Aorta (tissue), 5 donors: ENCODE data around the gene LFNG. TPM values are rescaled to one million over a fixed set of nuclear protein-coding genes. Genes with fewer than 3 reads are reported as not detected.
A peak's percentile ranks its signal among the peaks of the same experiment; 100 is the strongest.
"Not testable (repeated sequence)": the region's sequence is repeated elsewhere in the genome, so short reads cannot be mapped to it uniquely, and the experiment has no call there.

Source experiments
- ATAC-seq: fragments of 200-7000 bp; cut with Tn5 transposase; one replicate; pipeline ENCODE4 v1.9.1; 2022; ENCODE audit warnings: moderate library complexity; ENCODE audit not compliant: low FRiP score
- DNase-seq, 2 donors: peaks; one replicate each; pipeline ENCODE4 v3.0.0-alpha.2; 2020
- H3K27ac ChIP-seq, 2 donors: one replicate each; pipeline ENCODE4 v1.5.1; 2013; ENCODE audit warnings: low read length in 2 of 2, mild to moderate bottlenecking in 2 of 2, moderate library complexity in 2 of 2, control low read depth in 1 of 2, inconsistent platforms in 1 of 2, low read depth in 1 of 2
- H3K27me3 ChIP-seq, 2 donors: one replicate each; pipeline ENCODE4 v1.6.1; 2013; ENCODE audit warnings: control low read depth in 1 of 2, low read length in 1 of 2, mild to moderate bottlenecking in 1 of 2, moderate library complexity in 1 of 2; ENCODE audit not compliant: insufficient read depth in 2 of 2, control insufficient read depth in 1 of 2
- H3K36me3 ChIP-seq, 2 donors: one replicate each; pipeline ENCODE4 v1.6.1; 2013; ENCODE audit warnings: control low read depth in 1 of 2, low read length in 1 of 2, mild to moderate bottlenecking in 1 of 2; ENCODE audit not compliant: insufficient read depth in 2 of 2, control insufficient read depth in 1 of 2
- H3K4me1 ChIP-seq, 2 donors: one replicate each; pipeline ENCODE4 v1.6.1; 2013; ENCODE audit warnings: low read length in 2 of 2, control low read depth in 1 of 2, mild to moderate bottlenecking in 1 of 2, moderate library complexity in 1 of 2; ENCODE audit not compliant: insufficient read depth in 2 of 2, control insufficient read depth in 1 of 2
- H3K4me3 ChIP-seq, 2 donors: one replicate each; pipeline ENCODE4 v1.5.1; 2013; ENCODE audit warnings: low read length in 2 of 2, control low read depth in 1 of 2, mild to moderate bottlenecking in 1 of 2
- H3K9me3 ChIP-seq: one replicate; pipeline ENCODE4 v1.6.1; 2013; ENCODE audit warnings: mild to moderate bottlenecking, low read length; ENCODE audit not compliant: control insufficient read depth
- WGBS, 2 donors: extraction: QIAGEN DNeasy Blood & Tissue Kit; methylation state at CpG; one replicate each; pipeline ENCODE4 v1.1.7; 2013; 5-methylcytosine and 5-hydroxymethylcytosine counted together
- intact Hi-C, 2 donors: fragments of 100-400 bp; cut with DNase I; formaldehyde crosslinking; loops; one replicate each; pipeline versions ENCODE4 v1.14.2 to v1.15.0; 2022
- polyA plus RNA-seq, 2 donors: library from polyadenylated mRNA; stranded (reverse); fragments of 200-250 nt; gene quantifications; one replicate each; pipeline ENCODE4 v1.2.3, GENCODE V29; 2013
- total RNA-seq, 2 donors: library from RNA; stranded (reverse); fragmentation: NEBNext Ultra II Directional; extraction: Animal tissue kit (Norgen Biotek cat#: 25700); gene quantifications; one replicate each; pipeline ENCODE4 v1.2.1, GENCODE V29; 2021
- donor health status: healthy with polysubstance abuse.
- donor health status: Bipolar disorder and iron deficiency.
- donor health status: DM: no; HTN: no; CAD: no.
- donor health status: DM: no; HTN: no; CAD: no.
- donor health status: DM: yes; HTN: yes; CAD: no.

The LFNG gene
- total and polyA plus RNA-seq, 4 donors = 2.3 to 30.6 (median 9.9) TPM

DNA sequence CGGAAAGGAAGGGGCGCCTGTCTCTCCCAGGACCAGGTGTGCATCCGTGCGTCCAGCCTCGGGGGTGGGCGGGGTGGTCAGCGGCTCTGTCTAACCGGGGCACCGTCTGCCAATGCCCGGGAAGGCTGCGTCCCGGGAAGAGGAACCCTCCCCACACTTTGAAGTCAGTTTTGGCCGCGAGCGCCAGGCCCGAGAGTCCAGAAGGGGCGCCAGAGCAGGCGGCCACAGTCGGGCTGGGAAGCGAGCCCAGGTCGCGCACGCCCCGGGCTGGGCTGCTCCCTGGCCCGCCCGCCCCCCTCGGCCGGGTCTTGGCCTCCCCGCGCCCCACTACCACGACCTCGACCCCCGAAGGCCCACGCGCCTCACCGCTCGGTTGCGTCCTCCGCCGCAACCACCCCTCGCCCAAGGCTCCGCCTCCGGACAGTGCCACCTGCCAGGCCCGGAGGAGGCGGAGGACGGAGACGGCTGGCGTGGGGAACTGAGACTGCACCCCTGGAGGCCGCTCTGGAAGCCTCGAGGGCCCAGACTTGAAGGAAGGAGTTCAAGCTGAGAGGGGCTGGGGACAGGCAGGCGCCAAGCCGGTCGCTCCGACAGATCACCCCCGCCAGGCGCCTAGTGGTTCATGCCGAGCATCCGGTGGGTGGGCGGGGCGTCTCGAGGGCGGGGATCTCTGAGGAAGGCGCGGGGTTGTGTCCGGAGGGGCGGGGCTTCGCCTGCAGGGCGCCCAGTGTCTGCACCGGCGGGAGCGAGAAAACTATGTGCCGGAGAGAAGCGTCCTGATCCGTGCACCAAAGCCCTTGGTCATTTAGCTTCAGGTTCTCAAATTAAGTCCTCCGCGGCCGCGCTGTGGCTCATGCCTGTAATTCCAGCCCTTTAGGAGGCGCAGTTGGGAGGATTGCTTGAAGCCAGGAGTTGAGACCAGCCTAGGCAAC lies 35.8 kb downstream of the LFNG start, which contains the start of gene BRAT1:
Gene BRAT1, minus strand, starts transcription at position 404 of the 932 bp plus-strand sequence. CDS start 1,093 bp downstream, outside the sequence.
- Histone ChIP-seq H3K9me3 (no peaks in the 10 kb centered on the region), H3K4me3 (peak within 1 kb of the TSS; percentile 79 to 97), H3K36me3 (no peaks in the 10 kb centered on the region), H3K27me3 (no peaks in the 10 kb centered on the region), H3K27ac (peak within 1 kb of the TSS; percentile 47 to 83), H3K4me1 (no peaks in the 10 kb centered on the region)
- peak; percentile 97 for ATAC-seq
- intact Hi-C loops = loop anchor here in 1 of 2 donors (5.0 to 10.0 kb wide), 2 partner anchors 52 to 289 kb away; partner anchors contain the start of gene GNA12
- DNase-seq = peak; percentile 99
- 0 to 1% methylated on average over 59 to 79 of the region's 79 CpGs for WGBS, 2 donors

DNA sequence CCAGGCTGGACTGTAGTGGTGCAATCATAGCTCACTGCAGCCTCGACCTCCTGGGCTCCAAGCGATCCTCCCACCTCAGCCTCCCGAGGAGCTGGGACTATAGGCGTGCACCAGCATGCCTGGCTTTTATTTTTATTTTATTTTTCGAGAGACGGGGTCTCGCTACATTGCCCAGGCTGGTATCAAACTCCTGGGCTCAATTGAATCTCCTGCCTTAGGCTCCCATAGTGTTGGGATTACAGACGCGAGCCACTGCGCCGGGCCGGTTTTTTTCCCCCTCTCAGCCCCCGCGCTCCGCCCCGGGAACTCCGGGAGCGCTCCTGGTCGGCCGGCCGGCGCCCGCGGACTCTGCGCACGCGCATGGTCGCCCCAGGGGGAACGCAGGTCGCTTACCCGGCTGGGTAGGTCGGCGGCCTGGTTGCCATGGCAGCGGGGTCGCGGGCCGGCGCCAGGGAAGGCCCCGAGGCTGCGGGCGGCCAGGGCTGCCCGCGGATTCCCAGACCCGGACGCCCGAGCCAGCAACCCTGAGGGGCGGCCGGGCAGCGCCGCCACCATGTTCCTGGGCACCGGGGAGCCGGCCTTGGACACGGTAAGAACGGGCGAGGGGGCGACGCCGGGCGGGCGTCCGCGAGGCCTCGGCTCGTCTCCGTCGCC lies 39.2 kb downstream of the LFNG start, which contains the start of gene IQCE:
Gene IQCE, plus strand, starts transcription at position 351 of the 654 bp plus-strand sequence. Its CDS starts 203 bp downstream, at position 554.
- ATAC-seq (peak; percentile 94), DNase-seq (peak; percentile 96 to 98)
- H3K9me3 ChIP-seq = no peaks in the 10 kb centered on the region
- H3K4me1 ChIP-seq = no peaks in the 10 kb centered on the region
- no peak within 1 kb of the TSS for H3K27ac ChIP-seq
- intact Hi-C loops = loop anchor here in 1 of 2 donors (5.0 to 10.0 kb wide), 2 partner anchors 49 to 286 kb away; partner anchors contain the start of gene GNA12
- WGBS, 2 donors = 0 to 1% methylated on average over 50 to 66 of the region's 66 CpGs
- no peaks in the 10 kb centered on the region for H3K36me3 ChIP-seq
- H3K4me3 ChIP-seq = peak within 1 kb of the TSS; percentile 88 to 95
- no peaks in the 10 kb centered on the region for H3K27me3 ChIP-seq

GRCh38 chr7:2559283-2559950 lies 39.8 kb downstream of the LFNG start:
- Histone ChIP-seq H3K27ac (no peak overlapping the region), H3K9me3 (no peaks in the 10 kb centered on the region), H3K4me1 (no peaks in the 10 kb centered on the region), H3K27me3 (no peaks in the 10 kb centered on the region), H3K36me3 (no peaks in the 10 kb centered on the region), H3K4me3 (peak overlapping the region; percentile 88 to 95)
- 7 to 9% methylated on average over 42 to 53 of the region's 53 CpGs for WGBS, 2 donors
- no peak for ATAC-seq
- intact Hi-C loops = loop anchor here in 1 of 2 donors (5.0 to 10.0 kb wide), 2 partner anchors 48 to 285 kb away; partner anchors contain the start of gene GNA12
- peak; percentile 47 to 75 for DNase-seq

DNA sequence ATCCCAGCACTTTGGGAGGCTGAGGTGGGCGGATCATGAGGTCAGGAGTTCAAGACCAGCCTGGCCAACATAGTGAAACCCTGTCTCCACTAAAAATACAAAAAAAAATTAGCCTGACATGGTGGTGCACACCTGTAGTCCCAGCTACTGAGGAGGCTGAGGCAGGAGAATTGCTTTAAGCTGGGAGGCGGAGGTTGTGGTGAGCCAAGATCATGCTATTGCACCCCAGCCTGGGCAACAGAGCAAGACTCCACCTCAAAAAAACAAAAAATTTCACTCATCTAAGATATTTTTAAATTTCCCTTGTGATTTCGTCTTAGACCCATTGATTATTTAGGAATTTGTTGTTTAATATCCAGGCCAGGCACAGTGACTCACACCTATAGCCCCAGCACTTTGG lies 44.4 kb downstream of the LFNG start:
- ATAC-seq, DNase-seq, H3K9me3 ChIP-seq, intact Hi-C loops, H3K4me1 ChIP-seq, H3K4me3 ChIP-seq, H3K27ac ChIP-seq, H3K27me3 ChIP-seq, H3K36me3 ChIP-seq: not testable (repeated sequence)
- 96% methylated on average over 3 of the region's 3 CpGs for WGBS, 2 donors

DNA sequence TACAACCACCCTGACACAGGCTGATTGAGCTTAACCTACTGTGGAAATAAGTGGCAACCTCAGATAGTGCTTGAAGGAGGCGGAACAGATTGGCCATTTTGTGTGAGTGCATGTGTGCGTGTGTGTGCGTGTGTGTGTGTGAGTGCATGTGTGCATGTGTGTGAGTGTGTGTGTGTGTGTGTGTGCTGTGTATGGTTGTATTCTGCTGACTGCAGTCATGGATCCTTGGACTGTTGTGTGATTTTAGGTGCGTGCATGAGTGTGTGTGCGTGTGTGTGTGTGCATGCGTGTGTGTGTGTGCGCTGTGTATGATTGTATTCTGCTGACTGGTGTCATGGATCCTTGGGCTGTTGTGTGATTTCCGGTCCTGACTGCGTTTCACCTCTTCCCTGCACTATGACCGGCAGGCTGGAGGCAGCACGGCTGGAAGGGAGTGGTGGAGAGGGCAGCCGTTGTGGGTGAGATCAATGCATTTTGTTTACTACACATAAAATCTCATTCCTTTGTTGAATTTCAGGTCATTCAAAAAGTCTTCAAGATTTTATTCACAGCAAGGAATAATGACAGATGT lies 45.5 kb downstream of the LFNG start:
- 88 to 93% methylated on average over 12 of the region's 12 CpGs for WGBS, 2 donors
- ATAC-seq (no peak), DNase-seq (peak in 1 of 2 donors; percentile 39)
- Histone ChIP-seq H3K9me3 (no peaks in the 10 kb centered on the region), H3K36me3 (no peaks in the 10 kb centered on the region), H3K4me3 (no peak overlapping the region), H3K27me3 (no peaks in the 10 kb centered on the region), H3K4me1 (no peaks in the 10 kb centered on the region), H3K27ac (no peak overlapping the region)
- intact Hi-C loops = no loop called here

- intact Hi-C loops = no loop called here
- no peak overlapping the region for H3K4me3 ChIP-seq
- DNase-seq (peak in 1 of 2 donors; percentile 6), ATAC-seq (no peak)
- no peak overlapping the region for H3K27ac ChIP-seq
- WGBS, 2 donors = 89 to 90% methylated on average over 8 of the region's 8 CpGs
- no peaks in the 10 kb centered on the region for H3K36me3 ChIP-seq
- H3K4me1 ChIP-seq = no peaks in the 10 kb centered on the region
- H3K9me3 ChIP-seq = no peaks in the 10 kb centered on the region
- no peaks in the 10 kb centered on the region for H3K27me3 ChIP-seq
Measured at GRCh38 chr7:2566348-2566889, 46.8 kb downstream of the LFNG start.

DNA sequence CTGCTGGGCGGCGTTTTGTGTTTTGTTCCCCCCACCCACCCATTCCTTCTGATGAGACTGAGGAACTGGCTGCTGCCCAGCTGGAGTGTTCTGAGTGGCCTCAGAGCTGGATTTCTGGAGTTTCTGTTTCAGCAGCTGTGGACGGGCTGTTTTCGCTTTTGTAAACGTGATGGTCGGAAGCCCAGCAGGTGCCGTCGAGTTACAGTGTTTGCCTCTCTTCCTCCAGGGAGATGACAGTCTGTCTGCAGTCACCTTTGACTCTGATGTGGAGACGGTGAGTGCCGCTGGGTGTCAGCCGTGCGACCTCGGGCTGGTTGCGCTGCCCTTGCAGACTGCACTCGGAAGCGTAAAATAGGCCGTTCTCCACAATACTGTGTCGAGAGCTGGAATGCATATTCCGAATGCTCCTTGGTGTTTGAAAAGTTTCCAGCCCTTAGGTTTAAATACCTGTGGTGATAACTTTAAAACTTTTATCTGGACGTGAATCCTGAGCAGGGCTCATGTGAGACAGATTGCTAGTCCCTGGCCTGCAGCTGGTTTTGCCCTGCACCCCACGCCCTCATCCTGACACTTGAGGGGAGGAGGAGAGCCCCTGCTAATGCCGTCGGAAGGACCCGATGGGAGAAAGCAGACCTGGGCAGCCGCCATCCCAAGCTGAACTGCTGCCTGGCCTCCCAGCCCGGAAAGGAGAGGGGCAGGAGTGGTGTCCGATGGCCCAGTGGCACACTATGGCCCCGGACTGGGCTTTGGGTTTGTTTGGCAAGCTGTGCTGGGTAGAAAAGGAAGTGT lies 47.5 kb downstream of the LFNG start:
- Histone ChIP-seq H3K27me3 (no peaks in the 10 kb centered on the region), H3K4me3 (no peak overlapping the region), H3K27ac (no peak overlapping the region), H3K9me3 (no peaks in the 10 kb centered on the region), H3K4me1 (no peaks in the 10 kb centered on the region), H3K36me3 (no peaks in the 10 kb centered on the region)
- peak in 1 of 2 donors; percentile 68 for DNase-seq
- no peak for ATAC-seq
- 78% methylated on average over 28 of the region's 28 CpGs for WGBS, 2 donors
- intact Hi-C loops = loop anchor here in 1 of 2 donors (1.0 kb wide), 1 partner anchor 114 kb away; no protein-coding TSS in a partner anchor
